Hair follicular keratinocyte (primary cell): ENCODE measurements around the gene FAM168B. TPM values are rescaled to one million over a fixed set of nuclear protein-coding genes. Genes with fewer than 3 reads are reported as not detected.

Experiments used
- total RNA-seq: library from RNA; depleted of rRNA; stranded (reverse); fragments of >200 nt; gene quantifications from 2 replicates; pipeline ENCODE4 v1.2.3, GENCODE V29; 2015

The FAM168B gene, protein sequence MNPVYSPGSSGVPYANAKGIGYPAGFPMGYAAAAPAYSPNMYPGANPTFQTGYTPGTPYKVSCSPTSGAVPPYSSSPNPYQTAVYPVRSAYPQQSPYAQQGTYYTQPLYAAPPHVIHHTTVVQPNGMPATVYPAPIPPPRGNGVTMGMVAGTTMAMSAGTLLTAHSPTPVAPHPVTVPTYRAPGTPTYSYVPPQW
- total RNA-seq, result 81.8 and 88.2 TPM in 2 replicates

DNA sequence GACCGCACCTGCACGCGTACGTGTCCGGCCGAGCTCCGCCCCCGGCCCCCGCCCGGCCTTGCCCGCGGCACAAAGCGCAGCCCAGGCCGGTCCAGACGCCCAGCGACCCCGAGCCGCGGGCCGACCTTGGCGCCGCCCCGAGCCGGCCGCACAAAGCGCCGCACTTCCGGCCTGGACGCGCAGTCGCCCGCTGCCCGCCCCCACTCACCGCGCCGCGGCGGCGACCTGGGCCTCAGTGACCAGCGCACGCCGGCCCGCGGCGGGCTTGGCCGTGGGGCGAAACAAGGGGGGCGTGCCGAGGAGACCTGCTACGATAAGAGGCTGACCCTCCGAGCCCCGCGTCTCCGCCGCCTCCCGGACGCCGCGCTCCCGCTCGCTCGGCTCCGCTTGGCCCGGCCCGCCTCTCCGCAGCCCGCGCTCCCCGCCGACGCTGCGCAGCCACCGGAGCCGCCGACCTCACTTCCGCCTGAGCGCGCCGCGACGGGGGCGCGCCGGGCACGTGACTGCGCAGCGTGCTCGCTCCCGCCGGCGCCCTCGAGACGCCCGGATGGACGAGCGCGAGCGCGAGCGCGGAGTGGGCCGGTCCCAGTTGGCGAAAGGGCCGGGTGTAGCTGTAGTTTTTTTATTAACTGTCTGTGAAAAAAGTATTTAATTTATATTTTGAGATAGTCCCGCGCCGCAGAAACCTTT is at the start of gene FAM168B:
Gene FAM168B (minus strand): TSS at position 455 of the 690 bp plus-strand sequence. CDS start 10,814 bp downstream, outside the sequence.

DNA sequence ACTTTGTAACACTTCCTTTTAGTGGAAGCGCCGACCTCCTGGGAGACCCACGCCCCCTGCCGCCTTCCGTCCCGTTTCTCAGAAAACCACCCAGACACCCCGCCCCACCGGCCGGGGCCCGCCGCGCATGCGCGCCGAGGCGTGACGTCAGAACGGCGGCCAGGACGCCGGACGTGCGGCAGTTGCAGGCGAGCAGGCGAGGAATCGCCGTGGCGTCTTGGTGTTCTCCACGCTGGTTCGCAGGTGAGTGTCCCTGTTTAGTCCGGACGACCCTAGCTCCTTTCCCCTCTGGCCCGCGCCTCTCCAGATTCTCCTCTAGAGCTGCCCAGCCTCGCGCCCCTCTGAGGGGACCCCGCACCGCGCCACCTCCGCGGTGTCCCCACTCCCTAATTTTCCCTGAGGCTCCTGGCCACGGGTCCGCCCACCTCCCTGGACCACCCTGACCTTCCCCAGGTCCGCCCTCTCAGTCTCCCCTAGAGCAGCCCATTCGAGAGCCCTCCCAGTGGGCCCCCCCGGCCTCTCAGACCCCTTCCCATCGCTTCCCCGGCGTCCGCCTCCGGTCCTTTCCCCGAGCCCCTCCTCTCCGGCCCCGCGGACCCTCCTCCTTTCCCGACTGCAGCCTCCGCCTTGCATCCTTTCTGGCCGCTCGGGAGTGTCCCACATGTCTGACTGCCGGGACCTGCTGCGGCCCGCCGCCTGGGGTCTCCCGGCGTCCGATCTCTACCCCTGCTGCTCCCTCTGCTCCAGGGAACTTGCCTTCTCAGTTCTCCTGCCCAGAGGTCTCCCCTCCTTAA is 12.1 kb upstream of the FAM168B start, which contains the start of gene PLEKHB2:
Gene PLEKHB2 (plus strand): TSS at position 181 of the 794 bp plus-strand sequence. CDS start 15,606 bp downstream, outside the sequence.

Other genes with a start within 250 kb of the FAM168B start
- 74.7 and 83.2 TPM in 2 replicates for gene PLEKHB2, start 11.9 kb upstream of the FAM168B start, total RNA-seq
- gene POTEE, start 116.1 kb upstream of the FAM168B start, total RNA-seq, result not detected in 2 replicates